ENCODE data around the gene SRL.
"Not testable (repeated sequence)": the region's sequence is repeated elsewhere in the genome, so short reads cannot be mapped to it uniquely, and the experiment has no call there.

The SRL gene

GRCh38 chr16:4160658-4161430 lies 81.0 kb downstream of the SRL start:
- TF ChIP-seq CTCF (IDR thresholded peaks at IDR 0.05; ENCODE audit: low read depth, low read length, missing control alignments), result no peak
- H3K4me3 ChIP-seq (replicated peaks; ENCODE audit: low read depth, low read length), result no peak overlapping the region
- no peak for DNase-seq (ENCODE audit: extremely low read depth, low read depth)

- H3K4me3 ChIP-seq (replicated peaks; ENCODE audit: low read depth, low read length), result no peak overlapping the region
- no peak for DNase-seq (ENCODE audit: extremely low read depth, low read depth)
- TF ChIP-seq CTCF (IDR thresholded peaks at IDR 0.05; ENCODE audit: low read depth, low read length, missing control alignments), result no peak
These were observed 82.2 kb downstream of the SRL start for GRCh38 chr16:4159726-4160125.

- DNase-seq (ENCODE audit: extremely low read depth, low read depth), result no peak
- H3K4me3 ChIP-seq (replicated peaks; ENCODE audit: low read depth, low read length), result no peak overlapping the region
- TF ChIP-seq CTCF (IDR thresholded peaks at IDR 0.05; ENCODE audit: low read depth, low read length, missing control alignments), result no peak
These were observed 83.5 kb downstream of the SRL start for GRCh38 chr16:4158143-4159093.

- H3K4me3 ChIP-seq (replicated peaks; ENCODE audit: low read depth, low read length), result no peak overlapping the region
- no peak for DNase-seq (ENCODE audit: extremely low read depth, low read depth)
- TF ChIP-seq CTCF (IDR thresholded peaks at IDR 0.05; ENCODE audit: low read depth, low read length, missing control alignments), result no peak
These were observed 84.5 kb downstream of the SRL start for GRCh38 chr16:4157376-4157825.

GRCh38 chr16:4156503-4156902 lies 85.4 kb downstream of the SRL start:
- not testable (repeated sequence) for DNase-seq (ENCODE audit: extremely low read depth, low read depth); H3K4me3 ChIP-seq (replicated peaks; ENCODE audit: low read depth, low read length)

- not testable (repeated sequence) for DNase-seq (ENCODE audit: extremely low read depth, low read depth); H3K4me3 ChIP-seq (replicated peaks; ENCODE audit: low read depth, low read length)
These were observed 88.5 kb downstream of the SRL start for GRCh38 chr16:4153364-4153763.

GRCh38 chr16:4152267-4152666 lies 89.6 kb downstream of the SRL start:
- no peak for TF ChIP-seq CTCF (IDR thresholded peaks at IDR 0.05; ENCODE audit: low read depth, low read length, missing control alignments)
- DNase-seq (ENCODE audit: extremely low read depth, low read depth), result no peak
- no peak overlapping the region for H3K4me3 ChIP-seq (replicated peaks; ENCODE audit: low read depth, low read length)
